Panc1 (cell line): Measurements from ENCODE around the gene ANKRD29. TPM values are rescaled to one million over a fixed set of nuclear protein-coding genes. Genes with fewer than 3 reads are reported as not detected.

Experiments used
- ATAC-seq: fragments of 200-7000 bp; cut with Tn5 transposase; 2 replicates; pipeline ENCODE4 v1.9.1; 2020; ENCODE audit warnings: mild to moderate bottlenecking, moderate library complexity
- BruUV-seq: library from RNA; stranded (reverse); fragments of 400-500 nt; replicated peaks from 2 replicates; lab custom pipeline; 2021; lab: Mats Ljungman, UMichigan
- CTCF ChIA-PET: fragments of 300-600 bp; sonication (Branson Sonifier 250); formaldehyde crosslinking; loops from one replicate; lab custom pipeline; 2022; ENCODE audit warnings: antibody characterized with exemption; lab: Charles Lee
- POLR2A ChIA-PET: fragments of 300-600 bp; sonication (Branson Sonifier 250); formaldehyde crosslinking; loops from one replicate; lab custom pipeline; 2022; ENCODE audit warnings: antibody characterized with exemption; lab: Charles Lee
- DNase-seq: peaks from one replicate; pipeline ENCODE4 v3.0.0-alpha.2; 2010; ENCODE audit warnings: low read depth, low spot score
- H3K27ac ChIP-seq: 2 replicates; pipeline ENCODE4 v1.5.1; 2011; ENCODE audit warnings: mild to moderate bottlenecking, low read length, inconsistent platforms
- H3K27me3 ChIP-seq: fragments of 200-500 bp; sonication (Bioruptor generic); 2 replicates; pipeline ENCODE4 v1.6.0; 2014; ENCODE audit warnings: low read length, inconsistent platforms; ENCODE audit not compliant: control insufficient read depth, insufficient read depth
- H3K36me3 ChIP-seq: fragments of 200-500 bp; sonication (Bioruptor generic); 2 replicates; pipeline ENCODE4 v1.5.1; 2014; ENCODE audit warnings: inconsistent platforms, mild to moderate bottlenecking, low read length, moderate library complexity; ENCODE audit not compliant: control insufficient read depth, insufficient read depth
- H3K4me1 ChIP-seq: 2 replicates; pipeline ENCODE4 v1.5.1; 2011; ENCODE audit warnings: inconsistent platforms, mild to moderate bottlenecking, low read length, moderate library complexity; ENCODE audit not compliant: control insufficient read depth, insufficient read depth
- H3K4me3 ChIP-seq, 2 experiments: 2 replicates each; pipeline ENCODE4 v1.5.1; 2011 to 2012; ENCODE audit warnings: low read depth in 2 of 2, low read length in 2 of 2, mild to moderate bottlenecking in 2 of 2, inconsistent platforms in 1 of 2, moderate library complexity in 1 of 2
- H3K9me3 ChIP-seq: fragments of 200-500 bp; sonication (Bioruptor generic); 2 replicates; pipeline ENCODE4 v1.5.1; 2014; ENCODE audit warnings: low read depth, mild to moderate bottlenecking, inconsistent platforms, low read length, moderate library complexity; ENCODE audit not compliant: control insufficient read depth, insufficient read depth
- CTCF ChIP-seq: fragments of 450-650 bp; IDR thresholded peaks from 2 replicates; pipeline ENCODE4 v1.5.1; 2017; ENCODE audit warnings: mild to moderate bottlenecking
- POLR2AphosphoS5 ChIP-seq: IDR thresholded peaks from 2 replicates; pipeline ENCODE4 v1.6.1; 2012; ENCODE audit warnings: mild to moderate bottlenecking, low read depth, low read length, moderate library complexity
- REST ChIP-seq, 2 experiments: IDR thresholded peaks; 2 replicates each; pipeline ENCODE4 v1.6.1; 2011 to 2012; ENCODE audit warnings: low read depth in 2 of 2, control low read depth in 1 of 2, low read length in 1 of 2, mild to moderate bottlenecking in 1 of 2, moderate library complexity in 1 of 2; ENCODE audit not compliant: insufficient read depth in 1 of 2
- SIN3A ChIP-seq: IDR thresholded peaks from 2 replicates; pipeline ENCODE4 v1.6.1; 2012; ENCODE audit warnings: low read depth, mild to moderate bottlenecking, low read length, moderate library complexity, borderline replicate concordance; ENCODE audit not compliant: insufficient read depth
- TCF7L2 ChIP-seq: IDR thresholded peaks from 2 replicates; pipeline ENCODE4 v1.6.1; 2011; ENCODE audit warnings: mild to moderate bottlenecking, low read depth, low read length, inconsistent platforms
- in situ Hi-C: cut with HindIII; loops from 2 replicates; pipeline ENCODE4 v1.10.0; 2016; ENCODE audit warnings: low sequenced_read_pairs, low pct_unique_long_range_greater_than_20kb
- intact Hi-C: fragments of 100-400 bp; cut with micrococcal nuclease; formaldehyde crosslinking; loops from one replicate; pipeline ENCODE4 v1.10.0; 2022; ENCODE audit not compliant: unreplicated experiment
- total RNA-seq: library from RNA; stranded (reverse); gene quantifications from one replicate; pipeline ENCODE4 v1.2.1, GENCODE V29; 2021; ENCODE audit not compliant: unreplicated experiment

ANKRD29 gene
- total RNA-seq, 1 experiment from 2014 or later = 0.67 TPM

- POLR2A ChIA-PET = no interaction called here
- Histone ChIP-seq H3K36me3 (no peaks in the 10 kb centered on the region), H3K27me3 (no peaks in the 10 kb centered on the region), H3K27ac (no peak overlapping the region), H3K4me3 (no peak overlapping the region), H3K4me1 (peaks cover 13% of the 10 kb centered on the region; the same call in 1 of the 2 replicates), H3K9me3 (no peaks in the 10 kb centered on the region)
- BruUV-seq = no TSS peak
- CTCF ChIA-PET = interaction anchor here (1.6 kb wide), 1 partner anchor 76 kb away, joined by 10 read pairs; no protein-coding TSS in a partner anchor
- no peak for ATAC-seq
- intact Hi-C loops = no loop called here
- in situ Hi-C loops = no loop called here
- DNase-seq = peak; percentile 48
- TF ChIP-seq CTCF (no peak), POLR2AphosphoS5 (no peak), TCF7L2 (no peak), SIN3A (no peak), REST (IDR thresholded peaks at IDR 0.05; ENCODE audit: insufficient read depth in 1 of 2, low read depth in 2 of 2, low read length in 1 of 2) (no peak)
Measured at GRCh38 chr18:23626451-23627279, 36.0 kb downstream of the ANKRD29 start.

GRCh38 chr18:23623040-23623439 is 39.7 kb downstream of the ANKRD29 start:
- Histone ChIP-seq H3K27me3 (no peaks in the 10 kb centered on the region; the same call in 1 of the 2 replicates), H3K4me3 (no peak overlapping the region), H3K36me3 (no peaks in the 10 kb centered on the region), H3K9me3 (no peaks in the 10 kb centered on the region), H3K4me1 (peaks cover 23% of the 10 kb centered on the region), H3K27ac (no peak overlapping the region)
- TF ChIP-seq TCF7L2 (no peak), CTCF (no peak), REST (IDR thresholded peaks at IDR 0.05; ENCODE audit: insufficient read depth in 1 of 2, low read depth in 2 of 2, low read length in 1 of 2) (no peak), POLR2AphosphoS5 (no peak), SIN3A (no peak)
- ATAC-seq (no peak), DNase-seq (no peak)
- in situ Hi-C loops (no loop called here), intact Hi-C loops (loop anchor here (2.0 to 5.0 kb wide), 2 partner anchors 80 to 189 kb away; no protein-coding TSS in a partner anchor)
- BruUV-seq = no TSS peak
- ChIA-PET CTCF (no interaction called here), POLR2A (no interaction called here)
